Measurements from ENCODE around the gene SEC31A. TPM values are rescaled to one million over a fixed set of nuclear protein-coding genes. Genes with fewer than 3 reads are reported as not detected.
"Not testable (repeated sequence)": the region's sequence is repeated elsewhere in the genome, so short reads cannot be mapped to it uniquely, and the experiment has no call there.

Gene SEC31A
- polyA plus RNA-seq, 1 of the 3 experiments (the other 2 are of a cell fraction), result 147 TPM

DNA sequence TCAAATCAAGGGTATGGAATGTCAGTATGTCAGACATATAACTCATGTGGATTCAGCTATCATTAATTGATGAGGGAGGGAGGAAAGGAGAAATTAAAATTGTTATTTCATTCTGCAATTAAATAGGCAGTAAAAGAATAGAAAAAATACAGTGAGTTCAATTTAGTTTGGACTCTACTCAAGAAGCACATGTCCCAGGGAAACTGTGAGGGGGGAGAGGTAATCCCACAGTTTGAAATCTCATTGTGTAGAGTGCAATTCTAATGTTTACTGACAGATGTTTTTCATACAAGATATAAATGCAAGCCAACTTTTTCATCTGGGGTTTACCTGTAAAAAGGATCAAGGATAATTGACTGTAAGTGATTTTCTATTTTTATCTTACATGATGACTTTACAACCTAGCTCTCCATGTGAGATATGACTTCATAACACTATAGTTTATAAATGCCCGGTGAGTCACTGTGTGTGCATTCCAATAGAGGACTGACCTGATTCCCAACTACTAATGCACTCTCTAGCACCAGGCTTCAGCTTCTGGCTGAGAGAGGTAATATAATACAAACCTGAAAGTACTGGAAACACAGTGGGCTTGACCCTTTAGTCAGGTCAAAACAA is 57.1 kb downstream of the SEC31A start:
- Histone ChIP-seq H2AFZ (ENCODE audit: low read depth) (no peak overlapping the region), H4K20me1 (ENCODE audit: insufficient read depth) (peaks cover 31% of the 10 kb centered on the region), H3K9ac (no peak overlapping the region), H3K4me2 (no peak overlapping the region), H3K9me2 (no peaks in the 10 kb centered on the region), H3K9me3 (no peaks in the 10 kb centered on the region), H3K4me1 (ENCODE audit: control insufficient read depth in 1 of 2, insufficient read depth in 2 of 2, low read depth in 1 of 2, low read length in 1 of 2) (0 out of 4 replicates have a peak, but pooled peaks cover 0 to 3% of the 10 kb centered on the region in 2 experiments), H3K36me3 (replicated peaks in 1 of 2; ENCODE audit: control insufficient read depth in 1 of 2, insufficient read depth in 2 of 2, low read length in 1 of 2) (peaks cover 58 to 92% of the 10 kb centered on the region in 2 experiments), H3K4me3 (ENCODE audit: low read depth in 2 of 2, low read length in 1 of 2) (no peak overlapping the region), H3F3A (replicated peaks; ENCODE audit: insufficient read depth) (peaks cover 64% of the 10 kb centered on the region), H3K79me2 (ENCODE audit: insufficient read depth) (peaks cover 53% of the 10 kb centered on the region), H3K27me3 (ENCODE audit: insufficient read depth) (no peaks in the 10 kb centered on the region), H3K27ac (ENCODE audit: low read depth in 2 of 2, low read length in 1 of 2) (peak overlapping the region in 1 of 2 experiments; percentile 59; a peak in 2 of 4 replicates)
- 55% methylated on average over 1 of the region's 1 CpG for WGBS (ENCODE audit: low lambda C conversion rate)
- TF ChIP-seq FOSL2 (IDR thresholded peaks at IDR 0.05; ENCODE audit: borderline replicate concordance, low read depth), result peak; percentile 54; the same call in 1 of the 2 replicates
- TF ChIP-seq, protein P1, sequence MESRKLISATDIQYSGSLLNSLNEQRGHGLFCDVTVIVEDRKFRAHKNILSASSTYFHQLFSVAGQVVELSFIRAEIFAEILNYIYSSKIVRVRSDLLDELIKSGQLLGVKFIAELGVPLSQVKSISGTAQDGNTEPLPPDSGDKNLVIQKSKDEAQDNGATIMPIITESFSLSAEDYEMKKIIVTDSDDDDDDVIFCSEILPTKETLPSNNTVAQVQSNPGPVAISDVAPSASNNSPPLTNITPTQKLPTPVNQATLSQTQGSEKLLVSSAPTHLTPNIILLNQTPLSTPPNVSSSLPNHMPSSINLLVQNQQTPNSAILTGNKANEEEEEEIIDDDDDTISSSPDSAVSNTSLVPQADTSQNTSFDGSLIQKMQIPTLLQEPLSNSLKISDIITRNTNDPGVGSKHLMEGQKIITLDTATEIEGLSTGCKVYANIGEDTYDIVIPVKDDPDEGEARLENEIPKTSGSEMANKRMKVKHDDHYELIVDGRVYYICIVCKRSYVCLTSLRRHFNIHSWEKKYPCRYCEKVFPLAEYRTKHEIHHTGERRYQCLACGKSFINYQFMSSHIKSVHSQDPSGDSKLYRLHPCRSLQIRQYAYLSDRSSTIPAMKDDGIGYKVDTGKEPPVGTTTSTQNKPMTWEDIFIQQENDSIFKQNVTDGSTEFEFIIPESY (IDR thresholded peaks at IDR 0.05; ENCODE audit: borderline replicate concordance, low read depth), result no peak
- TF ChIP-seq JUND (IDR thresholded peaks at IDR 0.05), result peak; percentile 46; the same call in 1 of the 2 replicates
- TF ChIP-seq MEF2A (IDR thresholded peaks at IDR 0.05; ENCODE audit: borderline replicate concordance, low read depth), result peak; percentile 44; the same call in 1 of the 2 replicates
- TF ChIP-seq, protein P2, sequence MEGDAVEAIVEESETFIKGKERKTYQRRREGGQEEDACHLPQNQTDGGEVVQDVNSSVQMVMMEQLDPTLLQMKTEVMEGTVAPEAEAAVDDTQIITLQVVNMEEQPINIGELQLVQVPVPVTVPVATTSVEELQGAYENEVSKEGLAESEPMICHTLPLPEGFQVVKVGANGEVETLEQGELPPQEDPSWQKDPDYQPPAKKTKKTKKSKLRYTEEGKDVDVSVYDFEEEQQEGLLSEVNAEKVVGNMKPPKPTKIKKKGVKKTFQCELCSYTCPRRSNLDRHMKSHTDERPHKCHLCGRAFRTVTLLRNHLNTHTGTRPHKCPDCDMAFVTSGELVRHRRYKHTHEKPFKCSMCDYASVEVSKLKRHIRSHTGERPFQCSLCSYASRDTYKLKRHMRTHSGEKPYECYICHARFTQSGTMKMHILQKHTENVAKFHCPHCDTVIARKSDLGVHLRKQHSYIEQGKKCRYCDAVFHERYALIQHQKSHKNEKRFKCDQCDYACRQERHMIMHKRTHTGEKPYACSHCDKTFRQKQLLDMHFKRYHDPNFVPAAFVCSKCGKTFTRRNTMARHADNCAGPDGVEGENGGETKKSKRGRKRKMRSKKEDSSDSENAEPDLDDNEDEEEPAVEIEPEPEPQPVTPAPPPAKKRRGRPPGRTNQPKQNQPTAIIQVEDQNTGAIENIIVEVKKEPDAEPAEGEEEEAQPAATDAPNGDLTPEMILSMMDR (IDR thresholded peaks at IDR 0.05), result peak; percentile 32; the same call in 1 of the 2 replicates
- DNase-seq, result no peak
- POLR2A ChIA-PET, result no interaction called here
- CTCF ChIA-PET, result interaction anchor here (1.2 kb wide), 2 partner anchors 7 to 67 kb away, joined by 3 read pairs; no protein-coding TSS in a partner anchor

DNA sequence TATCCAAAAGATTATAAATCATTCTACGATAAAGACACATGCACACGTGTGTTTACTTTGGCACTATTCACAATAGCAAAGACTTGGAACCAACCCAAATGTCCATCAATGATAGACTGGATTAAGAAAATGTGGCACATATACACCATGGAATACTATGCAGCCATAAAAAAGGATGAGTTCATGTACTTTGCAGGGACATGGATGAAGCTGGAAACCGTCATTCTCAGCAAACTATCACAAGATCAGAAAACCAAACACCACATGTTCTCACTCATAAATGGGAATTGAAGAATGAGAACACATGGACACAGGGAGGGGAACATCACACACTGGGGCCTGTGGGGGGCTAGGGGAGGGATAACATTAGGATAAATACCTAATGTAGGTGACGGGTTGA is 57.9 kb downstream of the SEC31A start:
- DNase-seq; H3K27me3 ChIP-seq (ENCODE audit: insufficient read depth); H3K4me3 ChIP-seq (ENCODE audit: low read depth in 2 of 2, low read length in 1 of 2); H2AFZ ChIP-seq (ENCODE audit: low read depth); H3K4me2 ChIP-seq; POLR2A ChIA-PET; H3K9ac ChIP-seq; H3K27ac ChIP-seq (ENCODE audit: low read depth in 2 of 2, low read length in 1 of 2); H3K4me1 ChIP-seq (ENCODE audit: control insufficient read depth in 1 of 2, insufficient read depth in 2 of 2, low read depth in 1 of 2, low read length in 1 of 2); H3K9me2 ChIP-seq; H3K9me3 ChIP-seq: not testable (repeated sequence)
- CTCF ChIA-PET, result interaction anchor here (1.2 kb wide), 2 partner anchors 18 to 68 kb away, joined by 3 read pairs; no protein-coding TSS in a partner anchor
- Histone ChIP-seq H3K79me2 (ENCODE audit: insufficient read depth) (peaks cover 49% of the 10 kb centered on the region), H4K20me1 (ENCODE audit: insufficient read depth) (peaks cover 31% of the 10 kb centered on the region), H3K36me3 (replicated peaks in 1 of 2; ENCODE audit: control insufficient read depth in 1 of 2, insufficient read depth in 2 of 2, low read length in 1 of 2) (peaks cover 59 to 92% of the 10 kb centered on the region in 2 experiments), H3F3A (replicated peaks; ENCODE audit: insufficient read depth) (peaks cover 57% of the 10 kb centered on the region)
- 93% methylated on average over 4 of the region's 4 CpGs for WGBS (ENCODE audit: low lambda C conversion rate)

Data from SK-N-SH (cell line).